Measurements from ENCODE around the gene UFM1.

DNA sequence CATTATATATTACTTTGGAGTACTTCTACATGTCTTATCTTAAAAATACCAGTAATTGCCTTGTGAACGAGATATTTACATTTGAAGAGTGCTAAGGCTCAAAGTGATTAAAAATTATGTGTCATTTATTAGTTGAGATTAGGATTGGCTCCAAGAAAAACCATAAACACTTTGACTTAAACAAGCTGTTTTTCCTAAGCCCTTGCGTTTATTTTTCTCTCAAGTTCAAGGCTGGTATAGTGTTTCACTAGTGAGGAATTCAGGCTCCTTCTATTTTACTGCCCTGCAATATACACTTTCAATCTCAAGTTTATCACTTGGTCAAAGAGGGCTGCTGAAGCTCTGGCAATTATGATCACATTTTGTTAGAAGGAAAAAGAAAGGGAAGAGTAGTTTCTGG lies 49.9 kb downstream of the UFM1 start:
- TF ChIP-seq, protein P1, sequence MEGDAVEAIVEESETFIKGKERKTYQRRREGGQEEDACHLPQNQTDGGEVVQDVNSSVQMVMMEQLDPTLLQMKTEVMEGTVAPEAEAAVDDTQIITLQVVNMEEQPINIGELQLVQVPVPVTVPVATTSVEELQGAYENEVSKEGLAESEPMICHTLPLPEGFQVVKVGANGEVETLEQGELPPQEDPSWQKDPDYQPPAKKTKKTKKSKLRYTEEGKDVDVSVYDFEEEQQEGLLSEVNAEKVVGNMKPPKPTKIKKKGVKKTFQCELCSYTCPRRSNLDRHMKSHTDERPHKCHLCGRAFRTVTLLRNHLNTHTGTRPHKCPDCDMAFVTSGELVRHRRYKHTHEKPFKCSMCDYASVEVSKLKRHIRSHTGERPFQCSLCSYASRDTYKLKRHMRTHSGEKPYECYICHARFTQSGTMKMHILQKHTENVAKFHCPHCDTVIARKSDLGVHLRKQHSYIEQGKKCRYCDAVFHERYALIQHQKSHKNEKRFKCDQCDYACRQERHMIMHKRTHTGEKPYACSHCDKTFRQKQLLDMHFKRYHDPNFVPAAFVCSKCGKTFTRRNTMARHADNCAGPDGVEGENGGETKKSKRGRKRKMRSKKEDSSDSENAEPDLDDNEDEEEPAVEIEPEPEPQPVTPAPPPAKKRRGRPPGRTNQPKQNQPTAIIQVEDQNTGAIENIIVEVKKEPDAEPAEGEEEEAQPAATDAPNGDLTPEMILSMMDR (IDR thresholded peaks at IDR 0.05), result no peak
- no peak for TF ChIP-seq EP300 (IDR thresholded peaks at IDR 0.05; ENCODE audit: low read depth)
- TF ChIP-seq POLR2AphosphoS5 (IDR thresholded peaks at IDR 0.05), result no peak
